HG03139 (cell line): ENCODE results near the gene UBE2G2.
"Not testable (repeated sequence)": the region's sequence is repeated elsewhere in the genome, so short reads cannot be mapped to it uniquely, and the experiment has no call there.

Experiments used
- ATAC-seq: cut with Tn5 transposase; IDR thresholded peaks from one replicate; pipeline ENCODE4 v1.9.1; 2021; ENCODE audit not compliant: unreplicated experiment

Gene UBE2G2

DNA sequence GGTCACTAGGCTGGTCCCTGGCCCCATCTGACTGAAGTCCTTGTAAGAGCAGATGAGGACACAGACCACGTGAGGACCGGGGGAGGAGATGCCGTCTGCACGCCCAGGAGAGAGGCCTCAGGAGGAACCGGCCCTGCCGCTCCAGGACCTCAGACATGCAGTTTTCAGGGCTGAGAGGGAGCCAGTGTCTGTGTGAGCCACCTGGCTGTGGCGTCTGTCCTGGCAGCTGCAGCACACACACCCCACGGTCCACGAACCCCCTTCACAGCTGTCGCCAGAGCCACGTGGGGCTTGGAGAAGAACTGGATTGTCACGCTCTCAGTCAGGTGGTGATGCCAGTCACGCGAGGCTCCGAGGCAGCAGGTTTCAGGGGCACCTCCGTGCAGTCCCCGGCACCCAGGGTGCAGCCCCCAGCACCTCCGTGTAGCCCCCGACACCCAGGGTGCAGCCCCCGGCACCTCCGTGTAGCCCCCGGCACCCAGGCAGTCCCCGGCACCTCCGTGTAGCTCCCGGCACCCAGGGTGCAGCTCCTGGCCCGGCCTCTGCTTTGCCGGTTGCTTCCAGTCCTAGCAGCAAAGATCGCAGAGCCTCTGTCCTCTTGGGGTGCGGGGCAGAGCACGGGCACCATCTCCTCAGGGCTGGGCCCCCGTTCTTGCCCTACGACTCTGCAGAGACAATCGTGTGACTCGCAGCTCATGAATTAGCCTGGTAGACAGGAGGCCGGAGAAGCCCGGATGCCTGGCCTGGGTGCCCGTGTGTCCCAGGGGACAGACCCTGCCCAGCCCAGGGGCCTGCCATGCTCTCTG is 35.2 kb upstream of the UBE2G2 start:
- no peak for ATAC-seq

- ATAC-seq: no peak
Measured at GRCh38 chr21:44836349-44836665, 34.7 kb upstream of the UBE2G2 start.

- ATAC-seq: no peak
Measured at GRCh38 chr21:44835647-44835973, 34.0 kb upstream of the UBE2G2 start.

GRCh38 chr21:44834951-44835646 is 33.5 kb upstream of the UBE2G2 start:
- ATAC-seq: no peak

DNA sequence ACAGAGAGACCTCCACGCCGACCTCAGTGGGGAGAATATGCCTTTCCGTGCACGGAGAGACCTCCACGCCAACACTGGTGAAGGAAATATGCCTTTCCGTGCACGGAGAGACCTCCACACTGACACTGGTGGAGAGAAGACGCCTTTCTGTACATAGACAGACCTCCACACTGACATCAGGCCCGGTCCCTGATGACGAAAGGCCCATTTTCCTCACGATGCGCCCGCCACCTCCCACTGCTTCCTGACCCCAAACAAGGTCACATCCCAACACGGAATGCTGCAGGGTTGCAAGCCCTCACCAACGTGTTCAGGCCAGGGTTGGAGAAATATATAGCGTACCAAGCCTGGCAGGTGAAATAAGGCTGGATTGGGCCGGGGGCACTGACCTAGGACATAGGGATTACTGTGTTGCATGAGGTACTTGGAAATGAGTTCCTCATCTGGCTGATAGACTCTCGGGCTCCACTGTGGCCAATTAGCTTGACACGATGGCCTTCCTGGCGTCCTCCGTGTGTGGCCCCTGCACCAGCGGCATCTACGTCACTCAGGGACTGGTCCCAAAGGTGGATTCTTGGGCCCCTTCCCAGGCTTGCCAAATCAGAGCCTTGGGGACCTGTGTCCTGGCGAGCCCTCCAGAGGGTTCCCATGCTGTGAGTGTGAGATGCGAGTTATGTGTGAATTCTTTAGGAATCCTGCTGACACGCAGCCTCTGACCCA is 32.8 kb upstream of the UBE2G2 start:
- no peak for ATAC-seq

GRCh38 chr21:44833663-44834062 is 32.0 kb upstream of the UBE2G2 start:
- no peak for ATAC-seq

DNA sequence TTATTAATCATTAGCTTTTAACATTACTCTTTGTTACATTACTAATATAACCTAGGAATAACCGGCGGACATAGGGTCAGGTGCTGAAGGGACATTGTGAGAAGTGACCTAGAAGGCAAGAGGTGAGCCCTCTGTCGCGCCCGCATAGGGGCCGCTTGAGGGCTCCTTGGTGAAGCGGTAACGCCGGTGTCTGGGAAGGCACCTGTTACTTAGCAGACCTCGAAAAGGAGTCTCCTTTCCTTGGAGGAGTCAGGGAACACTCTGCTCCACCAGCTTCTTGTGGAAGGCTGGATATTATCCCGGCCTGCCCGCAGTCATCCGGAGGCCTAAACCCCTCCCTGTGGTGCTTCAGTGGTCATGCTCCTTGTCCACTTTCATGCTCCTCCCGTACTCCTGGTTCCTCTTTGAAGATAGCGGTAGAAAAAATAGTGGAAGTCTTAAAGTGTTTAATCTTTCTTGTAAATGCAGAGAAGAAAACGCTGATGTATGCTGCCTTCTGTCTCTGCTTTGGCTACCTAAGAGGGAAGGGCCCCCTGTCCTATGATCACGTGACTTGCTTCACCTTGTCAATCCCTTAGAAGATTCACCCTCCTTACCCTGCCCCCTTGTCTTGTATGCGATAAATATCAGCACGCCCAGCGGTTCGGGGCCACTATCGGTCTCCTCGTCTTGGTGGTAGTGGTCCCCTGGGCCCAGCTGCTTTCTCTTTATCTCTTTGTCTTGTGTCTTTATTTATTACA is 31.1 kb upstream of the UBE2G2 start:
- not testable (repeated sequence) for ATAC-seq

DNA sequence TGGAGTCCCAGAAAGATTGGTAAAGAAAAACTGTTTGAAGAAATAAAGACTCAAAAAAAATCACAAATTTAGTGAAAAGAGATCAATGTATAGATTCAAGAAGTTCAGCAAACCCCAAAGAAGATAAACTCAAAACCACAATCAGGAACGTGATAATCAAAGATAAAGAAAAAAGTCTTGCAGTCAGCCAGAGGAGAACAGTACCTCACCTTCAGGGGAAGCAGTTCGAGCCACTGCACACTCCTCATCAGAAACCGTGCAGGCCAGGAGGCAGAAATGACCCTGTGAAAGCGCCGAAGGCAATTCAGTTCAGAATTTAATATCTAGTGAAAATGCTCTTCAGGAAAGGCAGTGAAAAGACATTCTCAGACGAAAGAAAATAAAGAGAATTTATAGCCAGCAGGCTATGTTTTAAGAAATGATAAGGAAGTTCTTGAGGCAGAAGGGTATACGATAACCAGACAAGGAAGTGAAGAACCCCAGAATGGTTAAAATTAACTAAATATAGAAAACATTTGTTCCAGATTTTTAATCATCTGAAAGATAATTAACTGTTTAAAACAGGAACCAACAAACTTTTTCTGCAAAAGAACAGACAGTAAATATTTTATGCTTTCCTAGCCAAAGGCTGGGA is 29.7 kb upstream of the UBE2G2 start:
- ATAC-seq: no peak

- ATAC-seq: no peak
Measured at GRCh38 chr21:44829507-44830092, 28.0 kb upstream of the UBE2G2 start.

DNA sequence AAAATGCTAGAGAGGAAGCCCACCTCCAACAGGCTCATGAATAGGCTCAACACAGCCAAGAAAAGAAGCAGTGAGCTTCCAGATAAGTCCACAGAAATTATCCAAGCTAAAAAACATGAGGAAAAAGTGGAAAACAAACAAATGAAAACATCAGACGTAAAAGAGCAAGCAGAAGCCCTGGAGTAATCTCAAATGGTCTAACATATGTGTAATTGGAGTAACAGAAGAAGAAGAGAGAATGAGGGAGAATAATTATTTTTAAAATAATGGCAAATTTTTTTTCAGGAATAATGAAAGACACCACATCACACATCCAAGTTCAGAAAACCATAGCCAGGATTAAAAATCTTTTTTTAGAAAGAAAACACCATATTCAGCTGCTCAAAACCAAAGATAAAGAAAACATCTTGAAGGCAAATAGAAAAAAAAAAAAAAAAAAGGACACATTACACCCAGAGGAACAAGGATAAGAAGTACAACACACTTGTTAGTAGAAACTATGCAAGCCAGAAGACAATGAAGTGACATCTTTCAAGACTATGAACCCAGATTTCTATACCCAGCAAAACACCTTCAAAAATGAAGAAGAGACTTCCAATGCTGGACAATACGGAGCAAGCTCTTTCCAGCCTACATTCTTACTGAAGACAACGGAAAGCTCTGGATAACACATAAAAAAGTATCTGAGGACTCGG is 26.9 kb upstream of the UBE2G2 start:
- no peak for ATAC-seq

- ATAC-seq: no peak
Measured at GRCh38 chr21:44823179-44823660, 21.6 kb upstream of the UBE2G2 start.

DNA sequence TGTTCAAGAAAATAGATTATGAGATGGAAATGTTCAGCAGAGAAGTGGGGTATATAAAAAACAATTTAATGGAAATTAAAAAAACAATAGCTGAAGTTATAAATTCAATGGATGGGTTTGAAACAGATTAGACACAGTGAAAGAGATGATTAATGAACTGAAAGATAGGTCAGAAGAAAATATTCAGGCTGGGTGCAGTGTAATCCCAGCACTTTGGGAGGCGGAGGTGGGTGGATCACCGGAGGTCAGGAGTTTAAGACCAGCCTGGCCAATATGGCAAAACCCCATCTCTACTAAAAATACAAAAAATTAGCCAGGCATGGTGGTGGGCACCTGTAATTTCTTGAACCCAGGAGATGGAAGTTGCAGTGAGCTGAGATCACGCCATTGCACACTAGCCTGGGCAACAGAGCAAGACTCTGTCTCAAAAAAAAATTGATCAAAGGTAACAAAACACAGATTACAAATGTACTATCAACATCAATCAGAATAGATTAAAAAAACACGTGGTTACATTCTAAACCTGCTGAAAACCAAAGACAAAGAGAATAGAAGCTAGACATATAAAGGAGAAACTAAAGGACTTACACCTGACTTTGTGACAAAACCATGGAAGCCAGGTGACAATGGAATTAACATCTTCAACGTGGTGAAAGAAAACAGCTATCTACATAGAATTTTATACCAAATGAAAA is 21.0 kb upstream of the UBE2G2 start:
- ATAC-seq: no peak

DNA sequence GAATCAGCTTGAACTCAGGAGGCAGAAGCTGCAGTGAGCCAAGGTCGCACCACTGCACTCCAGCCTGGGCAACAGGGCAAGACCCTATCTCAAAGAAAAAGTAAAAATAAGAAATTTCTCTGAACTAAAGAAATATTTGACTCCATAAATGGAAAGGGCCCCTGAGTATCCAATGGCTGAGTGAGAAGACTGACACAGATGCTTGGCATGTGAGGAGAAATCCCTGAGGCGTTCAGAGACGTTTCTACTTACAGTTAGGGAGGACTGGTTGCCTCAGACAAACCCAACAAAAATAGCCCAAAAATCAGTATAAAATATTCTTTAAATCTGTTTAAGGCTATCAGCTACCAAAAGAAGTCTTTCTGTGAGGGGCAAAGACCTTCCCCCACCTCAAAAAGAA is 19.2 kb upstream of the UBE2G2 start:
- ATAC-seq: no peak

DNA sequence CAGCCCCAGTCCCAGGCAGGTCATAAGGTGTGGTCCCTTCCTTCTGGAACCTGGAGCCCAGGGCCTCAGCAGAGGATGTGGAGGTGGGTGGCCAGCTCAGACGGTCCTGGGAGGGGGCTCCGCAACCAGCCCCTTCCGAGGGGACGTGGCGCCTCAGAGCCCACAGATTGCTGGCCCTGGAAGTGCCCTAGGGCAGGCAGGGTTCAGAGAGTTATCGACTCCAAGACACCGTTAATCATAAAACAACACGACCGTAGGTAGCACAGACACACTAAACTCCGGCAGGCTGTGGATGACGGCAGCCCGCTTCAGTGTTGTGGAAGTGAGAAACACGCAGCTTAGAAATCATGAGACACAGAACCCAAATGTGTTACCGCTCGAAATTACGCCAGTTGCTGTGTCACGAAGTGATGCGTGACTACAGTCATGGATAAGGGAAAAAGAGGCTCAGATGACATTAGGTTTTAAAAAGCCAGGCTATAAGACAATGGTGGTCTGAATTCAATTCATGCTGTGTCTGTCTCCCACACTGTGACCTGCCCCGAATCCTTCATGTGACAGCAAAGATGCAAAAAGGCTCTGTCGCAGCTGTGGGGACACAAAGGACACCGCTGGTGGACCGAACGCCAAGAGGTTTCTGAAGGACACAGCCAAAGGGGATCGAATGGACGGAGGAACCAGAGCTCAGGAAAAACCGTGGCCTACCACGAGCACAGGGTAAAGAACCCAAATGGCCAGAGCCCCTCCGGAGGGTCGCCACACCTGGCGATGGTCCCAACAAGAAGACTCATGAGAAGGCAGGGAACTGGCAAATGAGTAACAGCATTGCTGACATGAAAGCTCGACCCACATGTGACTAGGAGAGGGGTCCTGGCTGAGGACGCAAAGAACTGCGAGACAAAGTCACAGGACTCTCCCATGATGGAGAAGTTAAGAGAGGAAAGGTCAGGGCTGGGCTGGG is 17.9 kb upstream of the UBE2G2 start:
- no peak for ATAC-seq

- no peak for ATAC-seq
Measured at GRCh38 chr21:44818640-44819011, 17.0 kb upstream of the UBE2G2 start.

GRCh38 chr21:44817914-44818639 is 16.5 kb upstream of the UBE2G2 start, which contains the start of gene SUMO3:
Gene SUMO3, minus strand, starts transcription at chr21:44818062. Its CDS starts 94 bp downstream, at chr21:44817968.
- peak; percentile 47 for ATAC-seq

DNA sequence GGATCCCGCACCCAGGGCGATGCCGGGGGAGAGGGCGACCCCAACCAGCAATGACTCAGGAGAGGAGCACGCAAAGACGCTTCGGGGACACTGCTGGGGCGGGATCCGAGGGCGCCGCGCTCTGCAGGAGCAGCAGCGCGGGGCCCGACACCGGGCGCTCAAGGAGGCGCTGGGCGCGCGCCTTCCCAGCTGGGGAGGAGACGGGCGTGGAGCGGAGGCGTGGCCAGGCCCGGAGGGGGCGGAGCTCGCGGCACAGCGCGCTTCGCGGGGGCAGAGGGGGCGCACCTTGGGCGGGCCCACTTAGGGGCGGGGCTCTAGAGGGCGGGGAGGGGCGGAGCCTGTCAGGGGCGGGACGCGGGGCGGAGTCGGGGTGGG is 15.9 kb upstream of the UBE2G2 start:
- peak; percentile 59 for ATAC-seq
